ENCODE data around the gene CCDC197. TPM values are rescaled to one million over a fixed set of nuclear protein-coding genes. Genes with fewer than 3 reads are reported as not detected.

CCDC197 gene
- total RNA-seq, 2 donors from 2014 or later = not detected

DNA sequence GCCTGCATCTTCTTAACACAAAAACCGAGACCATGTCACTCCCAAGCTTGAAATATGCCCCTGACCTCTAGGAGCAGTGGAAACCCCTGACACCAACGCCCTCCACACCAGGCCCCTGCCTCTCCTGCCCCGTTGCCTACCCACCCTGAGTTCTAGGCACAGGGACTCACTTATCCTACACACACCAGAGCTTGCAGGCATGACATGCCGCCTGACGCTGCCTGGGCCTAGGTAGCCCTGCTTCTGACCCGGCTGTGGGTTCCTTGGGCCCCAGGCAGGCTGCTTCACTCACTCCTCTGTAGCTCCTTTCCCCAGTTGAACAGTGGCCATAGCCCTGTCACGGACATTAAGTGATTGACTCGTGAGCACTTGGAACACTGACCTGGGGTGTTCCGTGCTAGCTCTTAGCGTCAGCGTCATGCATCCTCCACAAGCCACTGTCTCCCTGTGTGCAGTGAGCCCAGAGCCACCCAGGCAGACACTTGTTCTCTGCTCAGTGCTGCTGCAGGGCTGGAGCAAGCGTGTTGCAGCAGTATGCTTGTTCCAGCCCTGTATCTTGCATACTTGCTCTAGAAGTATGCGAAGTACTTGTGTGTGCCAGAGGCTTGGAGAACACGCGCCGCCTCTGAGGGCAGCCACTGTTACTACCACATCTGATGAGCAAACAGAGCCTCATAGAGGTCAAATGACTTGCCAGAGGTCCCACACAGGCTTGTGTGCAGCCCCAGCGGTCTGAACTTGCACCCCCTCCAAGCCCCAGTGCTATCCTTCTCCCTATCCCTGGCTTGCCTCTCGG, 44.6 kb downstream of the CCDC197 start:
- Histone ChIP-seq H3K27ac (no peak overlapping the region), H3K4me3 (no peak overlapping the region), H3K4me1 (replicated peaks) (no peaks in the 10 kb centered on the region), H3K36me3 (peaks cover 0 to 6% of the 10 kb centered on the region in 2 donors), H3K9me3 (no peaks in the 10 kb centered on the region), H3K27me3 (replicated peaks; ENCODE audit: insufficient read depth) (no peaks in the 10 kb centered on the region)
- intact Hi-C loops (cut with DNase I) = no loop called here
- TF ChIP-seq POLR2AphosphoS5 (IDR thresholded peaks at IDR 0.05) = no peak
- TF ChIP-seq, protein P1, sequence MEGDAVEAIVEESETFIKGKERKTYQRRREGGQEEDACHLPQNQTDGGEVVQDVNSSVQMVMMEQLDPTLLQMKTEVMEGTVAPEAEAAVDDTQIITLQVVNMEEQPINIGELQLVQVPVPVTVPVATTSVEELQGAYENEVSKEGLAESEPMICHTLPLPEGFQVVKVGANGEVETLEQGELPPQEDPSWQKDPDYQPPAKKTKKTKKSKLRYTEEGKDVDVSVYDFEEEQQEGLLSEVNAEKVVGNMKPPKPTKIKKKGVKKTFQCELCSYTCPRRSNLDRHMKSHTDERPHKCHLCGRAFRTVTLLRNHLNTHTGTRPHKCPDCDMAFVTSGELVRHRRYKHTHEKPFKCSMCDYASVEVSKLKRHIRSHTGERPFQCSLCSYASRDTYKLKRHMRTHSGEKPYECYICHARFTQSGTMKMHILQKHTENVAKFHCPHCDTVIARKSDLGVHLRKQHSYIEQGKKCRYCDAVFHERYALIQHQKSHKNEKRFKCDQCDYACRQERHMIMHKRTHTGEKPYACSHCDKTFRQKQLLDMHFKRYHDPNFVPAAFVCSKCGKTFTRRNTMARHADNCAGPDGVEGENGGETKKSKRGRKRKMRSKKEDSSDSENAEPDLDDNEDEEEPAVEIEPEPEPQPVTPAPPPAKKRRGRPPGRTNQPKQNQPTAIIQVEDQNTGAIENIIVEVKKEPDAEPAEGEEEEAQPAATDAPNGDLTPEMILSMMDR (IDR thresholded peaks at IDR 0.05) = no peak
- no peak for TF ChIP-seq POLR2A (IDR thresholded peaks at IDR 0.05)
- no peak for DNase-seq (ENCODE audit: low spot score)
- 83% methylated on average over 18 of the region's 18 CpGs for WGBS

DNA sequence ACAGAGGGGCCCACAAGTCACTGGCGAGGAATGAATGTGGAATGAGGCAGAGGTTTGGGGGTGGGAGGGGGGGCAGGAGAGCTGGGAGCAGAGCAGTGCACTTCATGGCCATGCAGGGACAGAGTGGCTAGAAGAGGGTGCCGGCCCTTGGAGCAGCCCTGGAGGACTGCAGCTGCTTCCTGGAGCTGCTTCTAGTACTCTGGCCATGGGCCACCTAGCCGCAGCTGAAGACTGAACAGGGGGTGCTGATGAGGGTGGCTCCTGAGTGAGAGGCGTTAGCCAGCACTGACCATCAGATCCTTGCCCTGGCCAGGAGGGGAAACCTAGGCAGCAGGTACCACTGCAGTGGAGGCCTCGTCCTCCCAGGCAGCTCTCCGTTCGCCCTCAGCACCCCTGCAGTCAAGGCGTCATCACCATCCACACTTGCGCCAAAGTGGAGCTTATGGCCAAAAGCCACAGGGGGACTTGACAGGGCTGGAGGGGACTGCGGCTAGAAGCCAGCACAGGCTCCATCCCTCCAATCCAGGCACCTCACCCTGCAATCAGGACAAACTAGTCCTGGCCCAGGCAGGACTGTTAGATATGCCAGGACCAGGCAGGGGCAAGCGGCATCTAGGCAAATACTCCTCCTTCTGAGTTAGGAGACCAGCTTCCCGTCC, 45.5 kb downstream of the CCDC197 start:
- Histone ChIP-seq H3K9me3 (no peaks in the 10 kb centered on the region), H3K27me3 (replicated peaks; ENCODE audit: insufficient read depth) (no peaks in the 10 kb centered on the region), H3K27ac (no peak overlapping the region), H3K36me3 (peaks cover 0 to 13% of the 10 kb centered on the region in 2 donors), H3K4me3 (no peak overlapping the region), H3K4me1 (replicated peaks) (no peaks in the 10 kb centered on the region)
- WGBS = 77% methylated on average over 12 of the region's 12 CpGs
- intact Hi-C loops (cut with DNase I) = no loop called here
- no peak for DNase-seq (ENCODE audit: low spot score)
- no peak for TF ChIP-seq POLR2A (IDR thresholded peaks at IDR 0.05)
- TF ChIP-seq, protein P1 (IDR thresholded peaks at IDR 0.05) = no peak
- no peak for TF ChIP-seq POLR2AphosphoS5 (IDR thresholded peaks at IDR 0.05)

- Histone ChIP-seq H3K27ac (no peak overlapping the region), H3K27me3 (replicated peaks; ENCODE audit: insufficient read depth) (no peaks in the 10 kb centered on the region), H3K36me3 (peaks cover 0 to 19% of the 10 kb centered on the region in 2 donors), H3K4me1 (replicated peaks) (no peaks in the 10 kb centered on the region), H3K4me3 (no peak overlapping the region), H3K9me3 (no peaks in the 10 kb centered on the region)
- TF ChIP-seq POLR2AphosphoS5 (IDR thresholded peaks at IDR 0.05) = no peak
- no peak for TF ChIP-seq POLR2A (IDR thresholded peaks at IDR 0.05)
- TF ChIP-seq, protein P1 (IDR thresholded peaks at IDR 0.05) = no peak
- DNase-seq (ENCODE audit: low spot score) = no peak
- intact Hi-C loops (cut with DNase I) = no loop called here
- 82% methylated on average over 13 of the region's 13 CpGs for WGBS
These were observed 46.1 kb downstream of the CCDC197 start for GRCh38 chr14:94043111-94043755.

- no peak for DNase-seq (ENCODE audit: low spot score)
- no peaks in the 10 kb centered on the region for H3K9me3 ChIP-seq
- intact Hi-C loops (cut with DNase I) = no loop called here
These were observed 46.8 kb downstream of the CCDC197 start for GRCh38 chr14:94043756-94044475.

More at GRCh38 chr14:94043756-94044475, 46.8 kb downstream of the CCDC197 start:
- H3K27me3 ChIP-seq (replicated peaks; ENCODE audit: insufficient read depth) = no peaks in the 10 kb centered on the region
- no peak overlapping the region for H3K27ac ChIP-seq
- H3K36me3 ChIP-seq = peaks cover 0 to 19% of the 10 kb centered on the region in 2 donors
- WGBS = 91% methylated on average over 14 of the region's 14 CpGs
- H3K4me3 ChIP-seq = no peak overlapping the region
- H3K4me1 ChIP-seq (replicated peaks) = no peaks in the 10 kb centered on the region
- no peak for TF ChIP-seq POLR2AphosphoS5 (IDR thresholded peaks at IDR 0.05)
- TF ChIP-seq POLR2A (IDR thresholded peaks at IDR 0.05) = no peak
- TF ChIP-seq, protein P1 (IDR thresholded peaks at IDR 0.05) = no peak

Measured in prostate gland (tissue), 2 donors.